H1 (cell line): Measurements from ENCODE around the gene PARP4. TPM values are rescaled to one million over a fixed set of nuclear protein-coding genes. Genes with fewer than 3 reads are reported as not detected.

Experiments used
- CTCF ChIA-PET: fragments of 300-600 bp; sonication (Branson Sonifier 250); formaldehyde crosslinking; loops from one replicate; lab custom pipeline; 2021; ENCODE audit not compliant: partially characterized antibody; lab: Charles Lee
- POLR2A ChIA-PET: fragments of 300-600 bp; sonication (Branson Sonifier 250); formaldehyde crosslinking; loops from one replicate; lab custom pipeline; 2021; ENCODE audit warnings: inconsistent platforms; ENCODE audit not compliant: partially characterized antibody; lab: Charles Lee
- DNase-seq, 2 experiments: peaks; one replicate each; pipeline versions ENCODE4 v3.0.0 to v3.0.0-alpha.2; 2010 to 2022; ENCODE audit warnings: low spot score in 2 of 2, low read depth in 1 of 2, mixed read lengths in 1 of 2
- FAIRE-seq: peaks from 2 replicates; lab custom pipeline; 2011; peaks lifted over from hg19 to GRCh38; lab: Jason Lieb, UNC
- H2AFZ ChIP-seq: 2 replicates; pipeline ENCODE4 v1.8.1; 2012; ENCODE audit warnings: low read length, inconsistent platforms
- H2AK5ac ChIP-seq: 2 replicates; pipeline ENCODE4 v1.6.1; 2013; ENCODE audit warnings: low read depth, low read length
- H2BK120ac ChIP-seq: replicated peaks from 2 replicates; pipeline ENCODE3; 2013; ENCODE audit warnings: low read depth, low read length, inconsistent platforms
- H2BK12ac ChIP-seq: 2 replicates; pipeline ENCODE4 v1.6.1; 2013; ENCODE audit warnings: low read depth, low read length
- H2BK15ac ChIP-seq: 2 replicates; pipeline ENCODE4 v1.6.1; 2013; ENCODE audit warnings: low read length
- H2BK20ac ChIP-seq: 2 replicates; pipeline ENCODE4 v1.6.1; 2013; ENCODE audit warnings: low read length
- H2BK5ac ChIP-seq: 2 replicates; pipeline ENCODE4 v1.6.1; 2013; ENCODE audit warnings: low read depth, low read length
- H3K14ac ChIP-seq: 2 replicates; pipeline ENCODE4 v1.6.1; 2013; ENCODE audit warnings: inconsistent platforms; ENCODE audit not compliant: insufficient read length
- H3K18ac ChIP-seq: 2 replicates; pipeline ENCODE4 v1.6.1; 2013; ENCODE audit warnings: low read length; ENCODE audit errors: extremely low read depth
- H3K23ac ChIP-seq: 2 replicates; pipeline ENCODE4 v1.6.1; 2013; ENCODE audit warnings: inconsistent platforms; ENCODE audit not compliant: insufficient read length
- H3K23me2 ChIP-seq: 2 replicates; pipeline ENCODE4 v1.6.1; 2013; ENCODE audit warnings: low read depth, low read length
- H3K27ac ChIP-seq: 2 replicates; pipeline ENCODE4 v1.6.1; 2011; ENCODE audit warnings: low read depth, low read length, inconsistent platforms
- H3K27me3 ChIP-seq, 4 experiments: replicated peaks in 1 of 4; 1 replicate in 1 of 4; 2 replicates in 3 of 4; pipeline versions ENCODE4 v1.6.1 to v1.8.1; 2011 to 2013; ENCODE audit warnings: low read length in 3 of 4, mild to moderate bottlenecking in 3 of 4, inconsistent platforms in 2 of 4, mixed read lengths in 2 of 4, moderate library complexity in 1 of 4; ENCODE audit not compliant: control insufficient read depth in 3 of 4, insufficient read depth in 3 of 4; ENCODE audit errors: extremely low read depth in 1 of 4
- H3K36me3 ChIP-seq, 4 experiments: 2 replicates each; pipeline versions ENCODE4 v1.6.1 to v1.8.1; 2011 to 2013; ENCODE audit warnings: mild to moderate bottlenecking in 4 of 4, low read length in 3 of 4, moderate library complexity in 2 of 4, control low read depth in 1 of 4, inconsistent platforms in 1 of 4; ENCODE audit not compliant: insufficient read depth in 4 of 4, control insufficient read depth in 2 of 4
- H3K4ac ChIP-seq: replicated peaks from 2 replicates; pipeline ENCODE3; 2013; ENCODE audit warnings: low read length, low read depth, mixed read lengths, inconsistent platforms; ENCODE audit not compliant: insufficient read length
- H3K4me1 ChIP-seq, 4 experiments: replicated peaks in 1 of 4; 1 replicate in 1 of 4; 2 replicates in 3 of 4; pipeline versions ENCODE4 v1.6.1 to v1.8.1; 2011 to 2013; ENCODE audit warnings: low read length in 3 of 4, inconsistent platforms in 2 of 4, mixed read lengths in 1 of 4; ENCODE audit not compliant: insufficient read depth in 4 of 4, control insufficient read depth in 3 of 4
- H3K4me2 ChIP-seq, 2 experiments: 2 replicates each; pipeline versions ENCODE4 v1.6.1 to v1.8.1; 2011 to 2013; ENCODE audit warnings: low read depth in 2 of 2, low read length in 2 of 2, control low read depth in 1 of 2, inconsistent platforms in 1 of 2, mild to moderate bottlenecking in 1 of 2; ENCODE audit not compliant: insufficient read depth in 1 of 2
- H3K4me3 ChIP-seq, 4 experiments: fragments of 200-600, 300-600 bp in 1 of 4; sonication (generic), shearing (Covaris generic), sonication (Bioruptor Twin) in 1 of 4; 2 replicates each; pipeline versions ENCODE4 v1.5.1 to v1.8.1; 2011 to 2016; ENCODE audit warnings: low read length in 4 of 4, low read depth in 3 of 4, control low read depth in 2 of 4, inconsistent platforms in 2 of 4, mild to moderate bottlenecking in 2 of 4, mixed read lengths in 1 of 4, moderate library complexity in 1 of 4; ENCODE audit not compliant: insufficient read depth in 2 of 4; ENCODE audit errors: extremely low read depth in 1 of 4
- H3K56ac ChIP-seq: replicated peaks from 2 replicates; pipeline ENCODE3; 2013; ENCODE audit warnings: low read depth, mild to moderate bottlenecking, mixed read lengths, low read length, inconsistent platforms; ENCODE audit not compliant: insufficient read length
- H3K79me1 ChIP-seq: 2 replicates; pipeline ENCODE4 v1.6.1; 2013; ENCODE audit warnings: low read depth, low read length, control low read depth
- H3K79me2 ChIP-seq, 2 experiments: 2 replicates each; pipeline versions ENCODE4 v1.6.1 to v1.8.1; 2012 to 2013; ENCODE audit warnings: low read length in 2 of 2, mild to moderate bottlenecking in 2 of 2, inconsistent platforms in 1 of 2; ENCODE audit not compliant: insufficient read depth in 2 of 2, control insufficient read depth in 1 of 2
- H3K9ac ChIP-seq, 4 experiments: replicated peaks in 1 of 4; 1 replicate in 1 of 4; 2 replicates in 3 of 4; pipeline versions ENCODE4 v1.6.1 to v1.8.1; 2011 to 2013; ENCODE audit warnings: low read depth in 3 of 4, low read length in 3 of 4, control low read depth in 2 of 4, mild to moderate bottlenecking in 2 of 4, moderate library complexity in 2 of 4, inconsistent platforms in 1 of 4; ENCODE audit errors: extremely low read depth in 1 of 4
- H3K9me3 ChIP-seq, 2 experiments: 2 replicates each; pipeline versions ENCODE4 v1.6.1 to v1.8.1; 2012 to 2013; ENCODE audit warnings: mild to moderate bottlenecking in 2 of 2, moderate library complexity in 2 of 2, control low read depth in 1 of 2, inconsistent platforms in 1 of 2, low read depth in 1 of 2, low read length in 1 of 2, mixed read lengths in 1 of 2; ENCODE audit not compliant: insufficient read depth in 2 of 2
- H4K20me1 ChIP-seq, 2 experiments: replicated peaks in 1 of 2; 2 replicates each; pipeline versions ENCODE3 to v1.8.1; 2011 to 2013; ENCODE audit warnings: inconsistent platforms in 2 of 2, low read length in 2 of 2, mild to moderate bottlenecking in 1 of 2; ENCODE audit not compliant: insufficient read depth in 2 of 2, control insufficient read depth in 1 of 2
- H4K5ac ChIP-seq: 2 replicates; pipeline ENCODE4 v1.6.1; 2013; ENCODE audit warnings: low read length, low read depth, mixed read lengths, inconsistent platforms; ENCODE audit not compliant: insufficient read length
- H4K8ac ChIP-seq: 2 replicates; pipeline ENCODE4 v1.8.0; 2013; ENCODE audit warnings: mild to moderate bottlenecking, moderate library complexity, low read length, inconsistent platforms; ENCODE audit not compliant: insufficient read depth; ENCODE audit errors: extremely low read depth
- H4K91ac ChIP-seq: replicated peaks from 2 replicates; pipeline ENCODE3; 2013; ENCODE audit warnings: low read length, mixed read lengths, inconsistent platforms; ENCODE audit not compliant: insufficient read length
- GTF2F1 ChIP-seq: IDR thresholded peaks from 2 replicates; pipeline ENCODE4 v1.6.1; 2012; ENCODE audit warnings: low read depth, low read length, improper control_type of control experiment, borderline replicate concordance
- TAF1 ChIP-seq: IDR thresholded peaks from 2 replicates; pipeline ENCODE4 v1.6.1; 2011; ENCODE audit warnings: mild to moderate bottlenecking, low read depth, low read length
- WGBS, 2 experiments: shearing (Covaris generic) in 1 of 2; methylation state at CpG; one replicate each; pipeline versions ENCODE4 v1.1.6 to v1.1.7; 2013 to 2015; ENCODE audit warnings: low lambda C conversion rate in 2 of 2, mixed read lengths in 2 of 2, inconsistent platforms in 1 of 2, low coverage in 1 of 2, missing lambda C conversion rate in 1 of 2; ENCODE audit not compliant: insufficient replicate concordance in 2 of 2, insufficient coverage in 1 of 2, insufficient read length in 1 of 2; ENCODE audit errors: extremely low coverage in 1 of 2, missing lambda C conversion rate in 1 of 2; 5-methylcytosine and 5-hydroxymethylcytosine counted together
- polyA plus RNA-seq, 7 experiments: library from polyadenylated mRNA; depleted of rRNA in 3 of 7; stranded (reverse) in 5 of 7; unstranded in 2 of 7; fragments of >200 nt in 5 of 7; fragments of 200-250 nt in 2 of 7; gene quantifications; 1 replicate in 5 of 7; 2 replicates in 1 of 7; 4 replicates in 1 of 7; pipeline versions ENCODE4 v1.2.1 to v1.2.3, GENCODE V29; 2011 to 2013; ENCODE audit warnings: missing spikeins in 2 of 7, mixed read lengths in 2 of 7
- total RNA-seq: library from RNA; stranded (reverse); fragmentation: NEBNext Ultra II Directional; extraction: Animal tissue kit (Norgen Biotek cat#: 25700); gene quantifications from 2 replicates; pipeline ENCODE4 v1.2.1, GENCODE V29; 2021

The PARP4 gene
- total and polyA plus RNA-seq, 2 of the 8 experiments (the other 6 are each of a cell fraction or from before 2014, with no cell fraction given), result 22.2 to 40.3 TPM

DNA sequence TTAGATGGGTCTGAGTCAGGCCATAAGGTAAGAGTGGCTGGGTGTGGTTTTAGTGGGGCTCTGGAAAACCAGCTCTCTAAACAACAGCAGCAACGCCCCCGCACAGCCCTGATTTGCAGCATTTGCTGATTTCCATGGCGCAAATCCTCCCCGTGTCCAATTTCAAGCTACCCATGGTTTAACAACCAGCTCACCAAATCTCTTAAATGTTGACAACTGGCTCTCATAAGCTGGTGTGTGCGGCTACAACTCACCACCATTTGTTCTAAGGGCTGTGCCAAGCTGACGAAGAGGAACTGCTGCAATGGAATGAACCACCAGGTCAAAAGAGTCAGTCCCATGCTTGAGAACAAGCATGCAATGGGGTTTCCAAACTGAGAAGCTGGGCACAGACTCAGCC lies 22.9 kb downstream of the PARP4 start:
- H4K91ac ChIP-seq, result no peak overlapping the region
- DNase-seq (no peak), FAIRE-seq (no peak)
- no peak overlapping the region for H3K27ac ChIP-seq
- H2AK5ac ChIP-seq, result no peak overlapping the region
- TF ChIP-seq GTF2F1 (no peak), TAF1 (no peak)
- H3K79me1 ChIP-seq, result no peaks in the 10 kb centered on the region
- no peak overlapping the region for H3K9ac ChIP-seq
- H4K8ac ChIP-seq, result no peak overlapping the region
- H2BK5ac ChIP-seq, result no peak overlapping the region
- no peak overlapping the region for H4K5ac ChIP-seq
- no peaks in the 10 kb centered on the region for H3K27me3 ChIP-seq
- H3K4me3 ChIP-seq, result no peak overlapping the region
- H3K56ac ChIP-seq, result no peak overlapping the region
- 95% methylated on average over 6 of the region's 6 CpGs; no CpG with 5 or more reads in 1 of the 2 experiments for whole genome bisulfite sequencing, 2 experiments
- H3K14ac ChIP-seq, result no peak overlapping the region
- no peak overlapping the region for H2BK120ac ChIP-seq
- no peak overlapping the region for H2BK20ac ChIP-seq
- no peak overlapping the region for H2BK15ac ChIP-seq
- ChIA-PET CTCF (interaction anchor here (1.0 to 2.0 kb wide), 4 partner anchors 29 to 121 kb away, joined by 3 to 7 read pairs (median 4); no protein-coding TSS in a partner anchor), POLR2A (no interaction called here)
- H3K23me2 ChIP-seq, result no peaks in the 10 kb centered on the region
- H3K23ac ChIP-seq, result no peak overlapping the region
- no peaks in the 10 kb centered on the region for H3K4me1 ChIP-seq
- H3K18ac ChIP-seq, result no peak overlapping the region
- no peak overlapping the region for H2BK12ac ChIP-seq
- peaks cover 8 to 37% (median 25%) of the 10 kb centered on the region in 4 experiments for H3K36me3 ChIP-seq
- H3K4me2 ChIP-seq, result no peak overlapping the region
- H3K4ac ChIP-seq, result no peak overlapping the region
- peaks cover 0 to 2% of the 10 kb centered on the region in 2 experiments for H4K20me1 ChIP-seq
- H3K9me3 ChIP-seq, result no peaks in the 10 kb centered on the region
- no peaks in the 10 kb centered on the region for H3K79me2 ChIP-seq
- no peak overlapping the region for H2AFZ ChIP-seq
